ENCODE data around the gene PIEZO2.
"Not testable (repeated sequence)": the region's sequence is repeated elsewhere in the genome, so short reads cannot be mapped to it uniquely, and the experiment has no call there.

The PIEZO2 gene

DNA sequence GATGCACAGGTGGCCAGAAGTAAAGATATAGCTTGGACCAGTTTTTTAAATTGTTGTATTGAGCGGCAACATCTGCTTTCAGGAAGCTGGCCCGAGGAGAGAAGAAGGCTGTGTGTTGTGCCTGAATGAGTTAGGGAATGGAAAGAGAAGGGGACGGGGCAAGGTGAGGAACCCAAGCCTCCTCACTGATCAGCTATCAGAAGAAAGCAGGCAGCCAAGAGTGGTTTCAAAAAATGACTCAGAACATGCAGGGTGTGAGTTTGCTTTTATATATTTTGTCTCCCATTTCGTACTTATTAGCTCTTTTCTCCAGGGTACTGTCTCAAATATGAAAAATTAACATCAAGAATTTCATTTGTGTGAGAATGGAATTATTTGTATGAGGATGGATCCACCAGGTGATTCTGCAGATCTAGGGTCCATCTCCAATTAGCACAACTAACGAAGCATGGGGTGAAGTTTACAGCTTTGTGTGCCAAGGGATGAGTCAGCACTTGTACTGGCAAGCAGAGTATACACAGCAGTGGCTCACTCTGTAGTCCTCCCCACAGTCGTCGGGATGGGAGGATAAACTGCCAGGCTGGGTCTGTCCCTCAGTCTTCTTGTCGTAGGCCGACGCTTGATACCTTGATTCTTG lies 175.7 kb downstream of the PIEZO2 start:
- DNase-seq (ENCODE audit: low read depth, low spot score): no peak

GRCh38 chr18:10971717-10972116 lies 177.7 kb downstream of the PIEZO2 start:
- no peak for DNase-seq (ENCODE audit: low read depth, low spot score)

DNA sequence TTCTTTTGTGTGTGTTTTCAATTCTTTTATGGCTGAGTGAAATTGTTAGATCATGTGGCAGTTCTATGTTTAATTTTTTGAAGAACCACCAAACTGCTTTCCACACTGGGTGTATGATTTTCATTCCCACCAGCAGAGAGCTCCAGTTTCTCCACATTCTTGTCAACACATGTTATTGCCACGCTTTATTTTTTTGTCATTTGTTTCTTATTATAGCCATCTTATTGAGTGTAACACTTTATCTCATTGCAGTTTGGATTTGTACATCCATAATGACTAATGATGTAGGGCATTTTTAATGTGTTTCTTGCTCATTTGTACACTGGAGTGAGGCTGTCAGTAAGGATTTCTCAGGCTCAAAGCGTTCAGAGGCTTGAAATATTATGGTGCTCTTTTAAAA lies 184.2 kb downstream of the PIEZO2 start:
- peak; percentile 1 for DNase-seq (ENCODE audit: low read depth, low spot score)

DNA sequence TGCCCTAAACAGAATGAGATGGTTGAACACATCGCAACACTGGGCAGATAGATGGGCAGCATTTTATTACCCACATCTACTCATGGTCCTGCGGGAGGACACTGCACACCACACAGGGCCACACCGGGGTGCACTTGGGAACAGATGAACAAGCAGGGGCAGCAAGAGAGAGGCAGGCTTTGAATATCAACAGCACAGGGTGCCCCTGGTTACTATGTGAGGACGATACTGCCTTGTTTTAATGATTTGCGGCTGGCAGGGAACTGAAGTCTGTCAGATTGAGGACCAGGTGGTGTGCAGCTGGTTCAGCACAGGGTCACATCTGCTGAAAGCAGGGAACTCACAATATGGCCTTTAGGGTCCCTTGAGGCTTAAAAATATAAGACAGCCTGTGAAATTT lies 195.7 kb downstream of the PIEZO2 start:
- DNase-seq (ENCODE audit: low read depth, low spot score): no peak

DNA sequence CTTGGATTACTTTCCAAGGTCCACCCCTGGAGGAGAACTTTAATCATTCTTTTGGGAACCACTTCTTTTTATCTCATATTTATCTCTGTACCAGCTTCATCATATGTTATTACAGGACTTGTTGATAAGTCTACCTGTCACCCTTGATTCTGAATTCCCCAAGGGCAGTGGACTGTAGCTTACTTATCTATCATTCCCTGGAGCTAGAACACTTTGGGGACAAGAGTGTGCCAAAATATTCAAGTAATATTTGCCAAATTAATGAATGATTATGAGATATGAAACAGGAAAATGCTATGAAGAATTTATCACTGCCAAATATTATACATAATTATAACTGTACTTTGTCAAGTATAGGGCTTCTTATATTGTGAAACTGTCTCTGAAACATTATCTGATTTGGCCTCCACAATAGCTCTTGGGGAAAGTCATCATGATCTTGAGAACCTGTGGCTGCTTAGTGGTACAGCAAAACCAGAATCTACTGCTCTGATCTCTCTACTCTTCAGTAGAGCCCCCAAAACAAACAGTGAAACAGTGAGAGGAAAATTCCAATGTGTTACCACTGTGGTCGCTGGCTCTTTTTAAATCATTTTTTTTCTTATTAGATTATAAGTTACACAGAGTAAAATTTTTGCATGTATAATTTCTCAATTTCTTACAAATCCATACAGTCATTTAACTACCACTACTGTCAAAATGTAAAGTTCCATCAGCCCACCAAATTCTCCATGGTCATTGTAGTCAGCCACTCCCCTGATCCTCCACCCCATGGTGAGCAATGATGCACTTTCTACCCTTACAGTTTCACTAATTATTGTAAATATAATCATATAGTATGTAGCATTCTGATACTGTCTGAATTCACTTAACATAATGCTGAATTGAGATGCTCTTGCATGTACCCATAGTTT lies 197.5 kb downstream of the PIEZO2 start:
- DNase-seq (ENCODE audit: low read depth, low spot score): no peak

GRCh38 chr18:10950876-10951630 lies 198.3 kb downstream of the PIEZO2 start:
- DNase-seq (ENCODE audit: low read depth, low spot score): no peak

GRCh38 chr18:10950080-10950875 lies 199.1 kb downstream of the PIEZO2 start:
- DNase-seq (ENCODE audit: low read depth, low spot score): no peak

GRCh38 chr18:10949655-10950054 lies 199.7 kb downstream of the PIEZO2 start:
- DNase-seq (ENCODE audit: low read depth, low spot score): no peak

DNA sequence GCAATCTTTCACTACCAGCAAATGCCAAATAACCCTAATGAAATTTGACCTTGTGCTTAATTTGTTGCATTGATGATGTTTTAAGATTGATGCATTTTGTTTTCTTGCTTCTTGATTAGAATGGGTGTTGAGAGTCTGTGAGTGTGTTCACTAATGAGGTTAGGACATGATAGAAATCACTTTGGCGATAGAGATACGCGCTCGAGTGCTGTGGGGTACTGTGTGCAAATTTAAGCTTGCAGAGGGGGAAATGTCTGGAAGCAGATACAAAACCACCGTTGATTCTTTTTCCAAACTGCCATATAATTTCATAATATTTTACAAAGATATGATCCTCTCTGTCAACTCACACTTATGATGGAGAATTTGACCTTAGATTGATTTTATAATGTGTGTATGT lies 200.9 kb downstream of the PIEZO2 start:
- no peak for DNase-seq (ENCODE audit: low read depth, low spot score)

GRCh38 chr18:10946058-10946457 lies 203.3 kb downstream of the PIEZO2 start:
- DNase-seq (ENCODE audit: low read depth, low spot score): no peak

- DNase-seq (ENCODE audit: low read depth, low spot score): no peak
Measured at GRCh38 chr18:10942998-10943397, 206.4 kb downstream of the PIEZO2 start.

DNA sequence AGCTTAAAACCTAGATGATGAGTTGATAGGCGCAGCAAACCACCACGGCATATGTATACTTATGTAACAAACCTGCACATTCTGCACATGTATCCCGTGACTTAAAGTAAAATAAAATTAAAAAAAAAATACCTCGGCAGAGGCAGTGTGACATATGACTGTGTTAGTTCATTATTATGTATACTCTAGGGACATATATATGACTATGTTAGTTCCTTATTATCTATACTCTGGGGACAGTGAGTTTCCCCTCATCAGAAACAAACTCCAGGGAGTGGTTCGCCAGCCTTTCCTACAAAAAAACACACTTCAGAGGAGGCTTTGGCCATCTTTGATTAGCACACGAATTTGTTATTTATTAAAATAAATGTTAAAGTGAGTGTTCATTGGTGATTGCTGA lies 209.5 kb downstream of the PIEZO2 start:
- DNase-seq (ENCODE audit: low read depth, low spot score): no peak

DNA sequence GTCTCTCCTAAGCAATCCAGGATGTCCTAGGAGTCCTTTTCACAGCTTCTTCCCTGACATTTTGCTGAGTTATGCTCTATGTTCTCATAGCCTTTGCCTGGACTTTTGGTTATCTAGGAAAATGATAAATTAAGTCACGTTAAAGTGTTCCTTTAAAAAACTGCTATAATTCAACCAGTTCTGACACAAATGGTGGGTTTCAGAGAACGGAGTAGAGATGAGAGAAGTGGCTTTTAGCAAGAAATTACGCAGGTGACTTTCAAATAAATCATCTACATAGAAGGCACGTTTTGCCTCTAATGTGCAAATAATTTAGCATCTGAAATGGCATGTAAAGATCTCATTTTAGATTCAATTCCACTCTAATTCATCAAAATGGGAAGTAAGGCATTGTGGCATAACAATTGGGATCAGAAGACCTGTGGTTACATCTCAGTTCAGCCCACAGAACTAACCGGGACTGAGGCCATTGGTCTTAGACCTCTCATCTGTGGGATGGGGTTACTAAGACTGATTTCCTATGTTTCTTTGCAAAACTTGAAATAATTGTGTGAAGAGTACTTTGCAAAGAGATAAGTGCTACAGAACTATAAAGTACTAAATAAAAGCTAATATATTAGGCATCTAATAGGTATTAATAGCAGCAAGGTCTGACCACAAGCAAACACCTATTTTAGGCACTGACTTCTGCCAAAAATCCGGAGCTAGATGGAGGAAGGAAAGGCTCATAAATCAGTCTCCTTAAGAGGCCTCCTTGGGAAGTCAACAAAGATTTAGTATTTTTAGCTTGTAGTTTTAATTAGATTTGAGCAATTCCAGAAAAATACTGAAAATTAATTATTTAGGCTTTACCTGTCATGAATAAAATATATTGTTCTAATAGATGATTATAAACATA lies 211.4 kb downstream of the PIEZO2 start:
- DNase-seq (ENCODE audit: low read depth, low spot score): no peak

GRCh38 chr18:10936176-10937053 lies 213.0 kb downstream of the PIEZO2 start:
- no peak for DNase-seq (ENCODE audit: low read depth, low spot score)

GRCh38 chr18:10935588-10935987 lies 213.8 kb downstream of the PIEZO2 start:
- no peak for DNase-seq (ENCODE audit: low read depth, low spot score)

- DNase-seq (ENCODE audit: low read depth, low spot score): not testable (repeated sequence)
Measured at GRCh38 chr18:10933648-10934047, 215.7 kb downstream of the PIEZO2 start.

DNA sequence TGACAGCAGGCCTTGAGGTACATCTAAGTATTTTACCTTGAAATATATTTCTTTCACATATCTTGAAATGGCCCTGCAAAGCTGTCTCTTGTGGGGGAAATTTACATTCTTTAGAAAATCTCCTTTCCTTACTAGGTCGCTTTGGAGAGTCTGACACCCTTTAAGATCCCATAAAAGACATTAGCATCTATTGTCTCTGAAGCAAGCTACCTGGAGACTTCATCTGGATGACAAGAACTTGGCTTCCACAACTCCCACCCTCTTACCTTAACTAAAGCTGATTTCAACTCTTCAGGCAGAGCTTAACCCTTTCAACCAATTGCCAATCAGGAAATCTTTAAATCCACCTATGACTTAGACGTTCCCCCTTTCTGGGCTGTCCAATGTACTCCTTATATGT lies 219.3 kb downstream of the PIEZO2 start:
- DNase-seq (ENCODE audit: low read depth, low spot score): no peak

DNA sequence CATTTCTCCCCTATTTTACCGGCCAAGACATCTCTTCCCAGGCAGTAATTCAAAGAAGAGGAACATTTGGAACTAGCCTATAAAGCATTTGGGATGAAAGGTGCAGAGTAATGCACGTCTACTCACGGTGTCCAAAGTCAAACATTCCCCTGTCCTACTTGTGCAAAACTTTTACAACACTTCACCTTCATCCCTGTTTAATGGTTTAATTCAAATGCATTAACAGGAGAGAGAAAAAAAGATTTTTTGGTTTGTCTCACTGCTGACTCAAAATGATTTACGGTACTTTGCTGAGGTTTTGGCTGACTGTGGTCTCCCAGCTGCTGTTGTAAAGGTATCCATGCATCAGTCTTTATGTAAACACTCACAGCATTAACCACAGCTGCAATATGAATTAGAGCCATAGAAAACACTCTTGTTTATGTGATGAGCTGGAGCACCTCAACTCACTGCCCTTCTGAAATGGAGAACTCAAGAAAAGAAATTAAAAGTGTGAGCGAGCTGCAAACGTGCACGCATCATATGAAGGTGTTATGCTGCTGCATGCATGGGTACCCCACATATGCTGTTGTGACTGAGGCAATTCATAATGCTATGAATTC lies 220.5 kb downstream of the PIEZO2 start:
- DNase-seq (ENCODE audit: low read depth, low spot score): no peak

All from smooth muscle cell of the brain vasculature (primary cell).